Testis (tissue), 3 donors: ENCODE data around the gene GPR75. TPM values are rescaled to one million over a fixed set of nuclear protein-coding genes. Genes with fewer than 3 reads are reported as not detected.

ENCODE experiments used
- DNase-seq: peaks from one replicate; pipeline ENCODE4 v3.0.0-alpha.2; 2019
- H3K27ac ChIP-seq, 2 donors: fragments of 200-600 bp; sonication (generic); one replicate each; pipeline ENCODE4 v1.5.1; 2019
- H3K27me3 ChIP-seq: fragments of 200-600 bp; sonication (generic); one replicate; pipeline ENCODE4 v1.5.1; 2019
- H3K36me3 ChIP-seq: fragments of 200-600 bp; sonication (generic); one replicate; pipeline ENCODE4 v1.5.1; 2017; ENCODE audit warnings: low read depth; ENCODE audit errors: missing control alignments
- H3K4me1 ChIP-seq: fragments of 200-600 bp; sonication (generic); one replicate; pipeline ENCODE4 v1.5.1; 2019
- H3K4me3 ChIP-seq, 2 donors: fragments of 200-600 bp; sonication (generic); one replicate each; pipeline ENCODE4 v1.5.1; 2017 to 2019
- H3K9me3 ChIP-seq: fragments of 200-600 bp; sonication (generic); one replicate; pipeline ENCODE4 v1.5.1; 2017
- CTCF ChIP-seq, 3 experiments: fragments of 450-650 bp in 2 of 3; fragments of 200-600 bp in 1 of 3; sonication (generic) in 1 of 3; IDR thresholded peaks; one replicate each; pipeline ENCODE4 v1.5.1; 2016 to 2019; ENCODE audit warnings: antibody characterized with exemption in 3 of 3, mild to moderate bottlenecking in 2 of 3, moderate library complexity in 1 of 3
- POLR2A ChIP-seq: fragments of 450-650 bp; IDR thresholded peaks from one replicate; pipeline ENCODE4 v1.6.1; 2017; ENCODE audit warnings: antibody characterized with exemption, mild to moderate bottlenecking, moderate library complexity
- WGBS, 2 donors: methylation state at CpG; one replicate each; pipeline ENCODE4 v1.1.5; 2018; 5-methylcytosine and 5-hydroxymethylcytosine counted together
- intact Hi-C: fragments of 100-400 bp; cut with DNase I; formaldehyde crosslinking; loops from one replicate; pipeline ENCODE4 v1.15.1; 2023; ENCODE audit warnings: low total_unique reads
- polyA plus RNA-seq: library from polyadenylated mRNA; stranded (reverse); fragments of 350-450 nt; fragmentation: Illumina TruSeq; extraction: RNeasy Lipid Tissue Mini Kit (QIAGEN cat#74804); gene quantifications from one replicate; pipeline ENCODE4 v1.2.3, GENCODE V29; 2014; ENCODE audit warnings: low read depth, low replicate concordance; ENCODE audit not compliant: insufficient read depth
- total RNA-seq, 2 donors: library from RNA; depleted of rRNA; stranded (reverse); fragments of >200 nt; gene quantifications; one replicate each; pipeline ENCODE4 v1.2.3, GENCODE V29; 2016

Gene GPR75
- total and polyA plus RNA-seq, 3 donors from 2014 or later: 2.3 to 6.8 (median 6.5) TPM

DNA sequence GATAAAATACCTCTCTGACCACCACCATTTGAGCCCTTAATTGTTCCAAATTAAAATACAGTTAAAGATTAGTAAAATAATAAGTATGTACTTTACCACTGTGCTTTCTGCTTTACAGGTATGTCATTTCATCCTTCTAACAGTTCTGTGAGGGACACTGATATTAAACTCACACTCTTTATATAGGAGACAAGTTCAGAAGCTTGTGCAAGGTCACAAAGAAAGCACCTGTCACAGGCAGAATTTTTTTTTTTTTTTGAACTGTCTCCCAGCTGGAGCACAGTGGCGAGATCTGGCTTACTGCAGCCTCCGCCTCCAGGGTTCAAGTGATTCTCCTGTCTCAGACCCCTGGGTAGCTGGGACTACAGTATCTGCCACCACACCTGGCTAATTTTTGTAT is 21.6 kb upstream of the GPR75 start:
- Histone ChIP-seq H3K4me1 (no peaks in the 10 kb centered on the region), H3K9me3 (no peaks in the 10 kb centered on the region), H3K27me3 (no peaks in the 10 kb centered on the region), H3K27ac (no peak overlapping the region), H3K36me3 (no peaks in the 10 kb centered on the region), H3K4me3 (no peak overlapping the region)
- no peak for DNase-seq
- no peak for TF ChIP-seq POLR2A
- TF ChIP-seq CTCF (IDR thresholded peaks at IDR 0.05): no peak
- WGBS, 2 donors: 89 to 97% methylated on average over 2 of the region's 2 CpGs
- intact Hi-C loops: no loop called here

- H3K27ac ChIP-seq: no peak overlapping the region
- H3K4me1 ChIP-seq: no peaks in the 10 kb centered on the region
- no peak overlapping the region for H3K4me3 ChIP-seq
- no peaks in the 10 kb centered on the region for H3K27me3 ChIP-seq
- intact Hi-C loops: no loop called here
- H3K9me3 ChIP-seq: no peaks in the 10 kb centered on the region
- TF ChIP-seq CTCF (IDR thresholded peaks at IDR 0.05) (no peak), POLR2A (no peak)
- no peak for DNase-seq
- H3K36me3 ChIP-seq: no peaks in the 10 kb centered on the region
- 91 to 94% methylated on average over 3 of the region's 3 CpGs for WGBS, 2 donors
These were observed 21.0 kb upstream of the GPR75 start for GRCh38 chr2:53880756-53881155.

DNA sequence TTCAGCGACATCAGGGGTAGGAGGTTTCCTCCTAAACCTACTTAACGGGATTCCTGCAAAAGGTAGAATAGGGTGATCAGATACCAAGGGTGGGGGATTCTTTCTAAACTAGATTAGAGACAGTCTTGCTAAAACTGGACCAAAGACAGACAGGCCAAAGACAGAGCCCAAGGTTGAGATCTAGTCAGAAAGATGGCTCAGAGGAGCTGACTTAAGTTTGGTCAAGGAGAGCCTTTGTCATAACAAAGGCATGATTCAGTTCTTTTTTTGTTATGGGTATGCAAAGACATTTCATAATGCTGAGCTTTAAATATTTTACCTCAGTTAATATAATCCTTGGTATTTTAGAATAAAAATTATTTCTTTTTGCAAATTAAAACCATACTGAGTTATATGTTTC is 17.8 kb upstream of the GPR75 start:
- Histone ChIP-seq H3K9me3 (no peaks in the 10 kb centered on the region), H3K36me3 (no peaks in the 10 kb centered on the region), H3K4me1 (no peaks in the 10 kb centered on the region), H3K4me3 (no peak overlapping the region), H3K27me3 (no peaks in the 10 kb centered on the region), H3K27ac (no peak overlapping the region)
- intact Hi-C loops: no loop called here
- TF ChIP-seq POLR2A: no peak
- TF ChIP-seq CTCF (IDR thresholded peaks at IDR 0.05): no peak
- no peak for DNase-seq
- WGBS, 2 donors: 59 to 86% methylated on average over 2 of the region's 2 CpGs

DNA sequence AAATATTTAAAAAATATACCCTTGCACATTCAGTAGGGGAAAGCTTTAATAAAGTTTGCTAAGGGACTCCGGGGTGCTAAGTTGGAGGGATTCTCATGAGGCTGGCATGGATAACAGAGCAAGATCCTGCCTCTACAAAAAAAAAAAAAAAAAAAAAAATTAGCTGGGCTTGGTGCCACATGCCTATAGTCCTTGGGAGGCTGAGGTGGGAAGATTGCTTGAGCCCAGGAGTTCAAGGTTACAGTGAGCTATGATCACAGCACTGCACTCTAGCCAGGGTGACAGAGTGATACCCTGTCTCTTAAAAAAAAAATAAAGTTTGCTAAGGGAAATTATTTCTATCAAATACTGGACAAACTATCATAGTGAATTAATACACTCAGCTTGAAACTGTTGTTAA is 17.3 kb upstream of the GPR75 start:
- no peak for DNase-seq
- WGBS, 2 donors: 0 to 47% methylated on average over 1 of the region's 1 CpG
- H3K27ac ChIP-seq: no peak overlapping the region
- TF ChIP-seq POLR2A: no peak
- no peak for TF ChIP-seq CTCF (IDR thresholded peaks at IDR 0.05)
- no peaks in the 10 kb centered on the region for H3K27me3 ChIP-seq
- no peak overlapping the region for H3K4me3 ChIP-seq
- H3K36me3 ChIP-seq: no peaks in the 10 kb centered on the region
- no peaks in the 10 kb centered on the region for H3K9me3 ChIP-seq
- no peaks in the 10 kb centered on the region for H3K4me1 ChIP-seq
- intact Hi-C loops: no loop called here

GRCh38 chr2:53874401-53874950 is 14.7 kb upstream of the GPR75 start:
- Histone ChIP-seq H3K27me3 (no peaks in the 10 kb centered on the region), H3K4me1 (no peaks in the 10 kb centered on the region), H3K36me3 (no peaks in the 10 kb centered on the region), H3K9me3 (no peaks in the 10 kb centered on the region), H3K27ac (no peak overlapping the region), H3K4me3 (no peak overlapping the region)
- TF ChIP-seq CTCF (IDR thresholded peaks at IDR 0.05) (no peak), POLR2A (no peak)
- no peak for DNase-seq
- WGBS, 2 donors: 96% methylated on average over 7 of the region's 7 CpGs
- intact Hi-C loops: no loop called here
